Fibroblast of peridontal ligament (primary cell): ENCODE measurements around the gene EPN2.

Source experiments
- DNase-seq: peaks from one replicate; pipeline ENCODE4 v3.0.0-alpha.2; 2010; ENCODE audit errors: extremely low read depth

EPN2 gene

DNA sequence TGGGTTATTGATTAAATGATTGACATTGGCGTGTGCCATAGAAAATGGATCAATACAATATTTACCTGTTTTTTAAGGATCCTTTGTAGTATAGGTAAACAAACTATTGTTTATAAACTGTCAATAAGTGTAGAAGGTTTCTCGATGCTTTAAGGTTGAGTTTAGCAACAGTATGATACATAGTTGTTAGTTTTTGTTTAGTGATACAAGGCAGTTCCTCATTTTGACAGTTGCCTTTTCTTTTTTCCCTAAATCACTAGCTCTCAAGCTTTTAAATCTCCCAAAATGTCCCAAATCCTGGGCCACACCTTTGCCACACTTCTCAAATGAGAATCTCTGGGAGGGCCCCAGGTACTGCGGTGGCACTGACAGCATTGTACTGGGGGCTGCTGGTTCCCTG is 57.3 kb downstream of the EPN2 start:
- no peak for DNase-seq

- DNase-seq = no peak
Observed at GRCh38 chr17:19295473-19296135, 58.4 kb downstream of the EPN2 start.

GRCh38 chr17:19296786-19297778 is 59.9 kb downstream of the EPN2 start:
- no peak for DNase-seq

GRCh38 chr17:19298569-19299213 is 61.5 kb downstream of the EPN2 start:
- no peak for DNase-seq

- DNase-seq = no peak
Observed at GRCh38 chr17:19299214-19299747, 62.1 kb downstream of the EPN2 start.

GRCh38 chr17:19299866-19300265 is 62.7 kb downstream of the EPN2 start:
- no peak for DNase-seq

DNA sequence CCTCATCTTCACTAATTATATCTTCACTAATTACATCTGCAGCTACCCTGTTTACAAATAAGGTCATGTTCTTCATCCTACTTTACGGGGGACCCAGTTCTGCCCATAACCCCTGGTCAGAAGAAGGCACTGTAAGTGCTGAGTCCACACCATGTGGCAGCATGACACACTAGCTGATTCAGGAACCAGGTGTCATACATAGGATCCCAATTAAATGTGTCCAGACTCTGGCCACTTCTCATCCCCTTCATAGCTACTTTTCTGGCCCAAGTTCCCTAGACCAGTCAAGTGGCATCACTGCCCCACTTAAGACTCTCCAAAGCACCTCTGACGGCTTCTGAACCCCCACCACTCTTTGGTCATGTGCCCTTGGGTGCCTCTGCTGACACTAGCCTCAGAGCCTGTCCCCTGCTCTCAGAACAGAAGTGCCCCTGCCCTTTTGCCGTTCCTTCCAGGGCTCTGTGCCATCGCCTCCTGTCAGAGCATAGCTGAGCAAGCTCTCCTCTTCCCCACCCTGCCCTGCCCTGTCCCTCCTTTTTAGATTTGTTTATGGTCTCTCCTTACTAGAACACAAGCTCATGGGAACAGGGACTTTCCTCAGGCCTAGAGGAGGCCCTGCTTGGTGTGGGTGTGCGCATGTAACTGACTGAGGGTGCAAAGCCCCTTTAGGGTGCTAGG is 64.2 kb downstream of the EPN2 start:
- no peak for DNase-seq

DNA sequence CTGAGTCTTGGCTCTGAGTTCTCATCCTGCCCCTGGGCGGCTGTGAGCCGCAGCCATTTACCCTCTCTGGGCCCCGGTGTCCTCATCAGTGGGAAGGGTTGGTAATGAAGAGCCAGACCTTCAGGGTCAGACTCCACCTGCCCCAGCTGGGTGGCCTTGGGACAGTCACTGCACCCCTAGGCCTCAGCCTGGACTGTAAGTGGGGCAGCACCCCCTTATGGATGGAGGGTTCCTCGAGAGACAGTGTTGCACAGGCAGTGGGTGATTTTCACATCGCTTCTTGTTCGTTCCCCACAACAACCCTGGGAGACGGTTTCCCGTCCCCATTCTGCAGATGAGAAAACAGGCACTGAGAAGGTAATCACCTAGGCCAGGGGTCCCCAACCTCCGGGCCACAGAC is 64.8 kb downstream of the EPN2 start:
- DNase-seq = no peak

DNA sequence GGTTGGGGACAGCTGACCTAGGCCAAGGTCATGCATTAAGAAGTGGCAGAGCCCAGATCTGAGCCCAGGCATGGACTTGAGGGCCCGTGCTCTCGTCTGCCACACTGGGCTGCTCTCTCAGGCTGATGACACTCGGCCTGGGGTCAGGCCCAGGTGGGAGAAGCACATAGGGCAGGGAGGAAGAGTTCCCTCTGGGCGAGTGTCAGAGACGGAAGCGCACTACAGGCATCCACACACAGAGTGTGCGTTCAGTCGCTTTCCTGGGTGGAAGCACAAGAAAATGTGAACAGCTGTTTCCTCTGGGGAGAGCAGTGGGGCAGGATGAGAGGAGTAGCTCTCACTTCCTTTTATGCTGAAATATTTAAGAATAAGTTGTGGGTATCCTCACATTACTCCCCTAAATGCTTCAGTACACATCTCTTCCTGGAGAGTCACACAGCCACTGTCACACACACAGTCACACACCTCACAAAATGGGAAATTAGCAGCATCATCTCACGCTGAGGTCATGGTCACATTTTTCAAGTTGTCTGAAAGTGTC is 65.7 kb downstream of the EPN2 start:
- no peak for DNase-seq

DNA sequence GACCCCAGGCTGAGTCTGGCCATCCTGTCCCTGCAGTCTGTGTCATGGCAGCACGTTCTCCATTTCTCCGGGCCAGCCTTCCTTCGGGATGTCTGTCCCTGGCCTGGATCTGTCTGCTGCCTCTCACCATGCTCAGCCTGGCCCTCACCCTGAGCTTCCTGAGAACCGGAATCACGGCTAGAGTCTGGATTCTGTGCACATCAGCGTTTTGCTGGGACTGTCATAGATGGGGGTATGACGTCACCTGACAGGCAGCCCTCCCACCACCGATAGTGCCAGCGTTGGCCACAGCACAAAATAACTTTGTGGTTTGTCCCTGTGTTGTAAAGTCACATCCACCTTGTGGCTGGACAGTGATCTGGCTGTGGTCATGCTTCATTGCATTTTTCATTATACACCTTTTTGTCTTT is 66.2 kb downstream of the EPN2 start:
- no peak for DNase-seq

- DNase-seq = peak; percentile 22
Observed at GRCh38 chr17:19304209-19304608, 67.0 kb downstream of the EPN2 start.

GRCh38 chr17:19304751-19305150 is 67.6 kb downstream of the EPN2 start:
- no peak for DNase-seq

DNA sequence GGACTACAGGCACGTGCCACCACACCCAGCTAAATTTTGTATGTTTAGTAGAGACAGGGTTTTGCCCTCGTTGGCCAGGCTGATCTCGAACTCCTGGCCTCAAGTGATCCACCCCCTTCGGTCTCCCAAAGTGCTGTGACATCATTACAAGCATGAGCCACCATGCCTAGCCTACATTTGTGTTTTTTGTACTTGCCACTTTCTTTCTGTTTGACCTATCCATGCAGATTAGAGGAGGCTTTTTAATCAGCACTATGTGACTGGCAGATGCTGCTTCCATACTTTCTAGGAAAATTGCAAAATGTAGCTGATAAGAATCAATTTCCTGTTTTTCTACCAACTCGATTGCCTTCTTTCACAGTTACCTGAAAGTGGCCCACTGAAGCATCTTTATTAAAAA is 68.1 kb downstream of the EPN2 start:
- no peak for DNase-seq

- DNase-seq = no peak
Observed at GRCh38 chr17:19305761-19306159, 68.6 kb downstream of the EPN2 start.

DNA sequence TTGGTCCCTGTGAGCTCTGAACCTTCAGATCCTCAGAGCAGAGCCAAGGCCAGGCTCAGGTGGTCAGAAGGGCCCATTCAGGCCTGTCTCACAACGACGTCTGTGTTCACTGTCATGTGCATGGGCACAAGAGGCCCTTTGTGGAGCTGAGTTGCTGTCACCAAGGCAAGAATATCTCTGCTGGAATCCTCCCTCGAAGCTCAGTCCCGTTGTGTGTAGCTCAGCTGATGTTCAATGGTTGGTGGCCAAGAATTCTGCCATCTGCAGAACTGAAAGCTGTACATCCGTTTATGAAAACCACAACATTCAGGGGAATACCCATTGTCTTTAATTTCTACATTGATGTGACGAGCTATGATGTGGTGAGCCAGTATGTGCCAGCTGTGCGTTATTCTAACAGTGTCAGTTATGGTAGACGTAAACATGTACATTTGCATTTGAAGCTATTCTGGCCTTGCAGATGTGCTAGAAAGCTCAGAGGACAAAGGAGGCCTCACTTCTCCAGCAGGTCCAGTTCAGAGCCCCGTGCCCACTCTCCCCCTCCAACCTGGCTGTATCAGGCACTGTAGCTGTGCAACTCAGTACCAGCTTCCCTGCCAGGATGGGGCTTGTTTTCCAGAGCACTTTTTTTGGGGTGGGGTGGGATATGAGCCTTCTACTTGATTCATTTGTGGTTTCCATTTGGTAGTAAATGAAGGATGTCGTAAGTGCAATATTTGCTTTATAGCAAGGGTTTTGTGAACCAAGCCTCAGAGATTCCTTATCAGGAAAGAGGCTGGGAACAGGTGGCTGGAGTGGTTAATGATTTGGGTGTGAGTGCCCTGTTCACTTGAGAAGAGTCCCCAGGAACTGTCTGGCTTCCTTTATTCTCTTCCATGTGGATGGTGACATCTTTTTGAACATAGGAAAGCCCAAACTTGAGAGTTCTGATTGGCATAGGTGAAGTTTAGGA is 69.3 kb downstream of the EPN2 start:
- peak; percentile 8 for DNase-seq

- no peak for DNase-seq
Observed at GRCh38 chr17:19307521-19307920, 70.4 kb downstream of the EPN2 start.

DNA sequence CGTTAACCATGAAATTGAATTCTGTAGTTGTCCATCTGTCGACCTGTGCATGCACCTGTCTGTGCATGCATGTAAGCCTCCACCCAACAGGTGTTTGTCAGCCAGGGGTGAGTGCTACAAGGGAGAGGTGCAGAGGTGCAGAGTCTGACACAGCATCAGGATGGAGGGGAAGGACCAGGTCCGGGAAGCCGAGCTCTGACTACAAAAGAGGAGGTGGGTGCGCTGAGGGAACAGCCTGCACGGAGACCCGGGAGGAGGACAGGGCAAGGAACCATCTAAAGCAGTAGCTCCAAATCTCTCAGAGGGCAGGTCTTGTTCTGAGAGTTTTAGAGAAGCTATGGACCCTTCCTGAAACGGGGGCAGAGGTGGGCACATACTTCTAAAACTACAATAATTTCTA is 71.2 kb downstream of the EPN2 start:
- no peak for DNase-seq

DNA sequence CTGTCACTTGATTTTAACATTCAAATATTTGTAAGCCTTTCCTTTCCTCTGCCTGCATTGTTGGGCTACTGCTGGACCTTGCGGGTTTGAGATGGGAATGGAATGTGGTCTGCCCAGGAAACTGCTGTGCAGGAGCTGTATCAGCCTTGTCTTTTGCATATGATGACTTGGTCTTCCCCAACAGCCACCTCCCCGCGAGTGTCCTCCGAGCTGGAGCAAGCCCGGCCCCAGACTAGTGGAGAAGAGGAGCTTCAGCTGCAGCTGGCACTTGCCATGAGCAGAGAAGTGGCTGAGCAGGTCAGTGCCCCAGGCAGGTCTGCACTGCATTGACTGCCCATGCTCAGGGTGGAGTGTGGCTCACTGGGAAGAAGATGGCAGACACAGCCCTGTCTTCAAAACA is 72.5 kb downstream of the EPN2 start:
- no peak for DNase-seq

DNA sequence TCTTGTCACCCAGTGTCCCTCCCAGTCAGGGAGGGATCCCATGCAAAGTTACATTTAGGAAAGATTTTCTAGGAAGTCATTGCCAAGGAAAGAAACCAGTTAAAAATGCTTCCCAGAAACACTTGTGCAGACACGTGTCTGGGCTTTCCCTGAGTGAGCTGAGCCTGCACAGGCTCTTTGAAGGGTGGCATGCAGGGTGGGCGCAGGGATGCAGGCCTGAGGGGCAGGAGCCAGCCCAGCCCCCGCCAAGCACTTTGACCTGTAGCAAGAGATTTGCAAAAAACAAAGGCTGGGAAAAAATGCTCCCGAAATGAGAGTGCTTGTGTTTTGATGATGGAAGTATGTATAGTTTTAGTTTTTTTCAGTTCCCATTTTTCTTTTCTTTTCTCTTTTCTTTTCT is 73.0 kb downstream of the EPN2 start:
- DNase-seq = no peak

DNA sequence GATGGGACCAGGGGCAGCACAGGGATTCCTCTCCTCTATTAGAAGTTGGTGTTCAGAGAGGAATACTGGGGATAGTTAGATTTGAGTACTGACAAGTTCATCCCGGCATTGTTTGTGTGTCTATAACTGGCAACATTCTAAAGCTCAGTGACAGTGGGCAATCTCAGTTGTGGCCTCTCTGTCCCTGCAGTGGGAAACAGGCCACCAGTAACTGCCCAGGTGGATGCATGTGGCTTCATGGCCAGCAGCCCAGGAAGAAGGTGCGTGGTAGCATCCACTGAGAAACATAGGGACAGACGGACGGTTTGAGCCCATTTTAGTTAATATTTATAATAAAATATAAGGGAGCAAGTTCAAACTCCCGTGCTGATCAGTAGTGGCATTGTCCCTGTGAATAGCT is 73.8 kb downstream of the EPN2 start:
- no peak for DNase-seq
